Activated CD4-positive, alpha-beta T cell treated with anti-CD3 and anti-CD28 coated beads, Interleukin-2, amount 10 ng/mL, durations not matched to agents 24 days and 14 days (primary cell): Measurements from ENCODE around the gene MRPL42. TPM values are rescaled to one million over a fixed set of nuclear protein-coding genes. Genes with fewer than 3 reads are reported as not detected.
"Not testable (repeated sequence)": the region's sequence is repeated elsewhere in the genome, so short reads cannot be mapped to it uniquely, and the experiment has no call there.

Source experiments
- DNase-seq: peaks from one replicate; pipeline ENCODE4 v3.0.0; 2022
- H3K27ac Mint-ChIP-seq: one replicate; pipeline ENCODE4 v1.8.0; 2022; ENCODE audit warnings: mild to moderate bottlenecking, mixed read lengths
- H3K27me3 Mint-ChIP-seq: one replicate; pipeline ENCODE4 v1.8.0; 2022; ENCODE audit warnings: mixed read lengths
- H3K36me3 Mint-ChIP-seq: one replicate; pipeline ENCODE4 v1.8.0; 2022; ENCODE audit warnings: low read depth, mild to moderate bottlenecking, mixed read lengths
- H3K4me1 Mint-ChIP-seq: one replicate; pipeline ENCODE4 v1.8.0; 2021; ENCODE audit warnings: mixed read lengths
- H3K4me3 Mint-ChIP-seq: one replicate; pipeline ENCODE4 v1.8.0; 2022; ENCODE audit warnings: mild to moderate bottlenecking, moderate library complexity, mixed read lengths
- H3K9me3 Mint-ChIP-seq: one replicate; pipeline ENCODE4 v1.8.0; 2021; ENCODE audit warnings: mixed read lengths
- intact Hi-C: fragments of 100-400 bp; cut with micrococcal nuclease; formaldehyde crosslinking; loops from one replicate; pipeline ENCODE4 v1.15.1; 2023
- total RNA-seq: library from RNA; stranded (reverse); gene quantifications from 2 replicates; pipeline ENCODE4 v1.2.3, GENCODE V29; 2022

MRPL42 gene
- total RNA-seq, 1 donor from 2014 or later = 92.4 TPM

- Mint-ChIP-seq H3K36me3 (peaks cover 2% of the 10 kb centered on the region), H3K4me3 (no peak overlapping the region), H3K4me1 (no peaks in the 10 kb centered on the region), H3K27me3 (no peaks in the 10 kb centered on the region), H3K27ac (no peak overlapping the region), H3K9me3 (no peaks in the 10 kb centered on the region)
- intact Hi-C loops = no loop called here
- peak; percentile 45 for DNase-seq
Measured at GRCh38 chr12:93550748-93551611, 83.7 kb downstream of the MRPL42 start.

- Mint-ChIP-seq H3K27ac (no peak overlapping the region), H3K36me3 (peaks cover 7% of the 10 kb centered on the region), H3K9me3 (no peaks in the 10 kb centered on the region), H3K4me1 (no peaks in the 10 kb centered on the region), H3K4me3 (no peak overlapping the region), H3K27me3 (no peaks in the 10 kb centered on the region)
- intact Hi-C loops = no loop called here
- DNase-seq = peak; percentile 48
Measured at GRCh38 chr12:93552427-93552826, 85.1 kb downstream of the MRPL42 start.

- intact Hi-C loops, H3K4me1 Mint-ChIP-seq, H3K27me3 Mint-ChIP-seq, H3K27ac Mint-ChIP-seq, H3K4me3 Mint-ChIP-seq: not testable (repeated sequence)
- peaks cover 18% of the 10 kb centered on the region for H3K9me3 Mint-ChIP-seq
- H3K36me3 Mint-ChIP-seq = peaks cover 43% of the 10 kb centered on the region
- DNase-seq = peak; percentile 18
Measured at GRCh38 chr12:93557879-93558278, 90.6 kb downstream of the MRPL42 start.

GRCh38 chr12:93558685-93559084, 91.4 kb downstream of the MRPL42 start:
- H3K27ac Mint-ChIP-seq, H3K27me3 Mint-ChIP-seq, H3K4me1 Mint-ChIP-seq, intact Hi-C loops, H3K4me3 Mint-ChIP-seq: not testable (repeated sequence)
- Mint-ChIP-seq H3K36me3 (peaks cover 43% of the 10 kb centered on the region), H3K9me3 (peaks cover 18% of the 10 kb centered on the region)
- DNase-seq = peak; percentile 2

- H3K27ac Mint-ChIP-seq = no peak overlapping the region
- intact Hi-C loops = no loop called here
Measured at GRCh38 chr12:93563807-93564538, 96.7 kb downstream of the MRPL42 start.

GRCh38 chr12:93565760-93566159, 98.4 kb downstream of the MRPL42 start:
- Mint-ChIP-seq H3K4me1 (peaks cover 14% of the 10 kb centered on the region), H3K36me3 (peaks cover 33% of the 10 kb centered on the region), H3K9me3 (peaks cover 5% of the 10 kb centered on the region), H3K27ac (no peak overlapping the region), H3K27me3 (peaks cover 2% of the 10 kb centered on the region), H3K4me3 (no peak overlapping the region)
- intact Hi-C loops = loop anchor here (5.0 kb wide), 1 partner anchor 578 kb away; no protein-coding TSS in a partner anchor
- DNase-seq = peak; percentile 46

More at GRCh38 chr12:93563807-93564538, 96.7 kb downstream of the MRPL42 start:
- Mint-ChIP-seq H3K4me1 (peaks cover 10% of the 10 kb centered on the region), H3K9me3 (peaks cover 8% of the 10 kb centered on the region), H3K27me3 (peaks cover 2% of the 10 kb centered on the region), H3K36me3 (peaks cover 46% of the 10 kb centered on the region), H3K4me3 (no peak overlapping the region)
- peak; percentile 57 for DNase-seq

Other genes starting within 250 kb of the MRPL42 start
- 86.6 and 94.5 TPM in 2 replicates for gene NUDT4, start 89.6 kb upstream of the MRPL42 start, total RNA-seq
- gene UBE2N, start 25.6 kb upstream of the MRPL42 start, total RNA-seq = 225 and 243 TPM in 2 replicates
- gene SOCS2, start 105.2 kb downstream of the MRPL42 start, total RNA-seq = 11.5 and 16.5 TPM in 2 replicates
- gene CRADD, start 209.9 kb downstream of the MRPL42 start, total RNA-seq = 8.1 and 12.6 TPM in 2 replicates